Ectodermal cell (in vitro differentiated cells): Measurements from ENCODE around the gene AKT2.

Experiments
- H3K27ac ChIP-seq: 2 replicates; pipeline ENCODE4 v1.7.0; 2013; ENCODE audit warnings: mild to moderate bottlenecking, low read depth, low read length; ENCODE audit not compliant: insufficient read depth, poor library complexity, severe bottlenecking
- H3K27me3 ChIP-seq: 2 replicates; pipeline ENCODE4 v1.7.0; 2013; ENCODE audit warnings: mild to moderate bottlenecking, low read length; ENCODE audit not compliant: insufficient read depth, control insufficient read depth, poor library complexity, severe bottlenecking
- H3K36me3 ChIP-seq: one replicate; pipeline ENCODE4 v1.7.0; 2013; ENCODE audit warnings: low read length; ENCODE audit not compliant: control insufficient read depth, insufficient read depth
- H3K4me1 ChIP-seq: one replicate; pipeline ENCODE4 v1.7.0; 2013; ENCODE audit warnings: low read length; ENCODE audit not compliant: control insufficient read depth, insufficient read depth
- H3K4me3 ChIP-seq: 2 replicates; pipeline ENCODE4 v1.7.0; 2013; ENCODE audit warnings: low read depth, low read length, control low read depth; ENCODE audit not compliant: insufficient read depth
- H3K9me3 ChIP-seq: 2 replicates; pipeline ENCODE4 v1.7.0; 2013; ENCODE audit warnings: mild to moderate bottlenecking, low read length, moderate library complexity; ENCODE audit not compliant: control insufficient read depth
- WGBS, 2 experiments: methylation state at CpG; one replicate each; pipeline ENCODE4 v1.1.7; 2013; ENCODE audit warnings: missing lambda C conversion rate in 2 of 2; 5-methylcytosine and 5-hydroxymethylcytosine counted together

Gene AKT2

DNA sequence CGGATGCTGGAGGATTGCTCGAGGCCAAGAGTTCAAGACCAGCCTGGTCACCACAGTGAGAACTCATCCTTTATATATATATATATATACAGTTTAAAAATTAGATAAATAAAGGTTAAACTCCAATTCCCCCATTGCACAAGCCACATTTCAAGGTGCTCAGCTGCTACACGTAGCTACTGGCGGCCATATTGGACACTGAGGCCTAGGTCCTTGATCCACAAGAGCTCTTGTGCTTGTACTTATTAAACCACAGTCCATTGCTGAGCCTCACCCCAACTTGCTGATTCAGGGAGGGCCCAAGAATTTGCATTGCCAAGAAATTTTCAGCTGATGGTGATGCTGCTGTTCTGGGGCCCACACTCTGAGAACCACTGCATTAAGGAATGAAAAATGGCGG lies 76.5 kb downstream of the AKT2 start:
- no peaks in the 10 kb centered on the region for H3K9me3 ChIP-seq
- H3K27me3 ChIP-seq = no peaks in the 10 kb centered on the region
- H3K4me1 ChIP-seq = no peaks in the 10 kb centered on the region
- H3K4me3 ChIP-seq = no peak overlapping the region
- no peak overlapping the region for H3K27ac ChIP-seq
- H3K36me3 ChIP-seq = peaks cover 3% of the 10 kb centered on the region
- WGBS, 2 experiments = 95 to 97% methylated on average over 4 of the region's 5 CpGs

DNA sequence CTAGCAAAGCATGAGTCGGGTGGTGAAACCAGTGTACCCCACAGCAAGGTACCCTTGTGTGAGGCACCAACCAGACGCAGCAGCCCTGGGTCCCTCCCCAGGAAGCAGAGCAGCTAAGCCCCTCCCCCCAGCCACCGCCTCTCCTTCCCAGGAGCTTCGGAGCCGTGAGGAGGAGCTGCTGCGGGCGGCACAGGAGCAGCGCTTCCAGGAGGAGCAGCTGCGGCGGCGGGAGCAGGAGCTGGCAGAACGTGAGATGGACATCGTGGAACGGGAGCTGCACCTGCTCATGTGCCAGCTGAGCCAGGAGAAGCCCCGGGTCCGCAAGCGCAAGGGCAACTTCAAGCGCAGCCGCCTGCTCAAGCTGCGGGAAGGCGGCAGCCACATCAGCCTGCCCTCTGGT lies 79.4 kb downstream of the AKT2 start:
- Histone ChIP-seq H3K9me3 (no peaks in the 10 kb centered on the region), H3K4me3 (no peak overlapping the region), H3K36me3 (no peaks in the 10 kb centered on the region), H3K4me1 (no peaks in the 10 kb centered on the region), H3K27ac (no peak overlapping the region), H3K27me3 (no peaks in the 10 kb centered on the region)
- 92% methylated on average over 21 of the region's 21 CpGs for WGBS, 2 experiments

DNA sequence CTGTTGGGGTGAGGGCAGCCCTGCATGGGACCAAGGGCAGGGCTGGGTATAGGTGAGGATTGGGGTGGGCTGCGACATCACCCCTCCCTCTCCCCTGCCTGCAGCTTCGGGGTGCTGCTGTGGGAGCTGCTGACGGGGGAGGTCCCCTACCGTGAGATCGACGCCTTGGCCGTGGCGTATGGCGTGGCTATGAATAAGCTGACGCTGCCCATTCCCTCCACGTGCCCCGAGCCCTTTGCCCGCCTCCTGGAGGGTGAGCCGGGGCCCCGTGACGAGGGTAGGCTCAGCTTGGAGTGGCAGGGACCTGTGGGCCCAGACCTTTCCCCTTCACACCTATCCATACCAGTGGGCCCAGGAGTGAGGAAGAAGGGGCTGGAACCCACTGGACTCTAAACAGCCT lies 80.8 kb downstream of the AKT2 start:
- Histone ChIP-seq H3K9me3 (no peaks in the 10 kb centered on the region), H3K36me3 (no peaks in the 10 kb centered on the region), H3K4me1 (no peaks in the 10 kb centered on the region), H3K27ac (no peak overlapping the region), H3K27me3 (no peaks in the 10 kb centered on the region), H3K4me3 (no peak overlapping the region)
- 93 to 97% methylated on average over 16 of the region's 16 CpGs for WGBS, 2 experiments

DNA sequence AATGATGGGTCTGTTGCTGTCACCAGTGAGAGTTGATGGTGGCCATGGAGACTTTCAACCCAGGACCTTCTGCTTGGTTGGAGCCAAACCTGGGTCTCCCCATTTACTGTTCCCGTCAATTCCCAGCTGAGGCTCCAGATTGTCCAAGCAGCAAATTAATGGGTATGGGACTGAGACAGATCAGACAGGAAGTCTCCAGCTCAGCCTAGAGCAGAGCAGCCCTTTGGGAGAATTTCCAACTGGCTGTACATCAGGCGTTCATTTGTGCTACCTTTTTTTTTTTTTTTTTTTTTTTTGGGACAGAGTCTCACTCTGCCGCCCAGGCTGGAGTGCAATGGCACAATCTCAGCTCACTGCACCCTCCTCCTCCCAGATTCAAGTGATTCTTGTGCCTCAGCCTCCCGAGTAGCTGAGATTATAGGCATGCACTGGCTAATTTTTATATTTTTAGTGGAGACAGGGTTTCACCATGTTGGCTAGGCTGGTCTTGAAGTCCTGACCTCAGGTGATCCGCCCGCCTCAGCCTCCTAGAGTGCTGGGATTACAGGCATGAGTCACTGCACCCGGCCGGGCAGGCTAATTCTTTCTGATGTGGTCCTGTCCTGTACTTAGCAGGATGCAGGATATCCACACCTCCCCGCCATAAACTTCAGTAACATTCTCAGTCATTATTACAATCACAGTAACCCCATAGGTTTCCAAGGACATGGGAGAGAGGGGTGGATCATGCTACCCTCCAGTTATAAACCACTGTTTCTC lies 84.6 kb downstream of the AKT2 start:
- H3K27ac ChIP-seq = no peak overlapping the region
- no peaks in the 10 kb centered on the region for H3K4me1 ChIP-seq
- WGBS, 2 experiments = 89 to 93% methylated on average over 9 of the region's 9 CpGs
- no peaks in the 10 kb centered on the region for H3K36me3 ChIP-seq
- H3K4me3 ChIP-seq = no peak overlapping the region
- no peaks in the 10 kb centered on the region for H3K27me3 ChIP-seq
- no peaks in the 10 kb centered on the region for H3K9me3 ChIP-seq

DNA sequence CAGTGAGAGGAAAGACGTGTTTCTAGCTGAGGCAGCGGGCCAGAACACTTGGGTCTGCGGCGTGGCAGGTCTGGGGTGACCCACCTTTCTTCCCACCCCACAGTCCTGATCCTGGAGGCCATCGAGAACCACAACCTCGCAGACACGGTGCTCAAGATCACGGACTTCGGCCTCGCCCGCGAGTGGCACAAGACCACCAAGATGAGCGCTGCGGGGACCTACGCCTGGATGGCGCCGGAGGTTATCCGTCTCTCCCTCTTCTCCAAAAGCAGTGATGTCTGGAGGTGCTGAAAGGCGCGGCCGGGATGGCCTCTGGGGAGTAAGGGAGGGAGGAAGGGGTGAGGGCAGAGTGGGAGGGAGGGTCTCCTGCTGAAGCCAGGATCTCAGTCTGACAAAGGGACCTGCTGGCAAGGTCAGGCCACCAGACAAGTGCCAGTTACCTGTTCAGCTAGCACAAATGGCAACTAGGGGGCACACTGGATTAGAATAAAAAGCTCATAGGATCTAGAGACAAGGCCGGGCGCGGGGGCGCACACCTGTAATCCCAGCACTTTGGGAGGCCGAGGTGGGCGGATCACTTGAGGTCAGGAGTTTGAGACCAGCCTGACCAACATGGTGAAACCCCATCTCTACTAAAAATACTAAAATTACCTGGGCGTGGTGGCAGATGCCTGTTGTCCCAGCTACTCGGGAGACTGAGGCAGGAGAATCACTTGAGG lies 86.7 kb downstream of the AKT2 start:
- no peaks in the 10 kb centered on the region for H3K36me3 ChIP-seq
- H3K4me3 ChIP-seq = no peak overlapping the region
- H3K9me3 ChIP-seq = no peaks in the 10 kb centered on the region
- H3K27ac ChIP-seq = no peak overlapping the region
- H3K27me3 ChIP-seq = no peaks in the 10 kb centered on the region
- 94 to 96% methylated on average over 29 of the region's 29 CpGs for WGBS, 2 experiments
- H3K4me1 ChIP-seq = no peaks in the 10 kb centered on the region

DNA sequence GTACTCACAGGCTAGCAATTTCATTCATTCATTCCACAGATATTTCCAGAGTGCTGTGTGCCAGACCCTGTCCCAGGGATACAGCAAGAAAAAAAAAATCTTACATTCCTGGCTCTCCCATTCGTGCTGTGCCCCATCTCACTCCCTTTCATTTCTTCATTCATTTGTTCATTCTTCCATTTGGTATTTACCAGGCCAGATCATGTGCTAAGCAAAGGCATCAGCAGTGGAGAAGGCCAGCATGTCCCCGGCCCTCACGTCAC lies 91.6 kb downstream of the AKT2 start:
- Histone ChIP-seq H3K4me3 (no peak overlapping the region), H3K27me3 (no peaks in the 10 kb centered on the region), H3K27ac (no peak overlapping the region), H3K36me3 (no peaks in the 10 kb centered on the region), H3K4me1 (peaks cover 5% of the 10 kb centered on the region), H3K9me3 (no peaks in the 10 kb centered on the region)
- WGBS, 2 experiments = 86 to 89% methylated on average over 3 of the region's 3 CpGs

DNA sequence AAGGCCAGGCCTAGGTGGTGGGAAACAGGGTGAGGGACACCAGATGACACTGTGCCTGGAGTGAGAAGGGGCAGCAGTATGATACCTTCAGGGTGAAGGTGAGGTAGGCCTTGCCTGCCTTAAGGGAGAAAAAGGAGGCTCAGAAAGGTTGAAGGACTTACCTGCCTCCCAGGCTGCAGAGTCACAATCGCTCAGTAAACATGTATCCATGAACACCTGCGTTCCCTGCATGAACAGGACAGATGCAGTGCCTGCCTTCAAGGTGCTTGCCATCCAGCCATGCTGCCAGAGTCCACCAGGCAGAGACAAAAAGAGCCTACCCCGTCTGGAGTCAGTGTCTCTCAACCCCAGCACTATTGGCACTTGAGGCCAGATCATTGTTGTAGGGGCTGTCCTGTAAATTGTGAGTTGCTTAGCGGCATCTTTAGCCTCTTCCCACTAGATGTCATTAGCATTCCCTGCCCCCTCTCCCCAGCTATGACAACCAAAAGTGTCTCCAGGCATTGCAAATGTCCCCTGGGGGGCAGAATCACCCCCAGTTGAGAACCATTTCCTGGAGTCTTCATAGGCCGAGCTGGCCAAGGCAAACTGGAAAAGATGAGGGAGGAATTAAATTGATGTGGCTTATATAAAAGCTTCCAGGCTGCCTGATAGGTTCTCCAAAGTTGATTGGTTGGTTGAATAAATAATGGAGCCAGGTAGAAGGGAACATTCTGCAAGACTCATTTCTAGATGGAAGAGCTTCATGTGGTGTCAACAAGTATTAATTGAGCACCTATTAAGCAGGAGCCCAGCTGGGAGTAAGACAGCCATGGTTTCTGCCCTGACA lies 92.2 kb downstream of the AKT2 start:
- H3K9me3 ChIP-seq = no peaks in the 10 kb centered on the region
- H3K36me3 ChIP-seq = no peaks in the 10 kb centered on the region
- H3K4me1 ChIP-seq = peaks cover 5% of the 10 kb centered on the region
- H3K4me3 ChIP-seq = no peak overlapping the region
- H3K27me3 ChIP-seq = no peaks in the 10 kb centered on the region
- no peak overlapping the region for H3K27ac ChIP-seq
- WGBS, 2 experiments = 67 to 78% methylated on average over 5 of the region's 5 CpGs

DNA sequence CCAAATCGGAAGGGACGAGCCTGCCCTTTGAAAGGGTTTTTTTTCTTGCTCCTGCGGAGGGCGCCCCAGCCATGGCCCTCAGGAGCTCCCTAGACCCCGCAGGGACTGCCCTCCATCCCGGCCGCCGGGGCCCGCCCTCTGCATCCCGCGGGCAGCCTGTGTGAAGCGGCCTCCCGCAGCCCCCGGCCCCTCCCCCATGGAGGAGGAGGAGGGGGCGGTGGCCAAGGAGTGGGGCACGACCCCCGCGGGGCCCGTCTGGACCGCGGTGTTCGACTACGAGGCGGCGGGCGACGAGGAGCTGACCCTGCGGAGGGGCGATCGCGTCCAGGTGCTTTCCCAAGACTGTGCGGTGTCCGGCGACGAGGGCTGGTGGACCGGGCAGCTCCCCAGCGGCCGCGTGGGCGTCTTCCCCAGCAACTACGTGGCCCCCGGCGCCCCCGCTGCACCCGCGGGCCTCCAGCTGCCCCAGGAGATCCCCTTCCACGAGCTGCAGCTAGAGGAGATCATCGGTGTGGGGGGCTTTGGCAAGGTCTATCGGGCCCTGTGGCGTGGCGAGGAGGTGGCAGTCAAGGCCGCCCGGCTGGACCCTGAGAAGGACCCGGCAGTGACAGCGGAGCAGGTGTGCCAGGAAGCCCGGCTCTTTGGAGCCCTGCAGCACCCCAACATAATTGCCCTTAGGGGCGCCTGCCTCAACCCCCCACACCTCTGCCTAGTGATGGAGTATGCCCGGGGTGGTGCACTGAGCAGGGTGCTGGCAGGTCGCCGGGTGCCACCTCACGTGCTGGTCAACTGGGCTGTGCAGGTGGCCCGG lies 93.1 kb downstream of the AKT2 start:
- Histone ChIP-seq H3K9me3 (no peaks in the 10 kb centered on the region), H3K4me3 (peak overlapping the region; percentile 98), H3K4me1 (peaks cover 5% of the 10 kb centered on the region), H3K36me3 (no peaks in the 10 kb centered on the region), H3K27ac (no peak overlapping the region), H3K27me3 (no peaks in the 10 kb centered on the region)
- WGBS, 2 experiments = 23% methylated on average over 62 of the region's 62 CpGs

DNA sequence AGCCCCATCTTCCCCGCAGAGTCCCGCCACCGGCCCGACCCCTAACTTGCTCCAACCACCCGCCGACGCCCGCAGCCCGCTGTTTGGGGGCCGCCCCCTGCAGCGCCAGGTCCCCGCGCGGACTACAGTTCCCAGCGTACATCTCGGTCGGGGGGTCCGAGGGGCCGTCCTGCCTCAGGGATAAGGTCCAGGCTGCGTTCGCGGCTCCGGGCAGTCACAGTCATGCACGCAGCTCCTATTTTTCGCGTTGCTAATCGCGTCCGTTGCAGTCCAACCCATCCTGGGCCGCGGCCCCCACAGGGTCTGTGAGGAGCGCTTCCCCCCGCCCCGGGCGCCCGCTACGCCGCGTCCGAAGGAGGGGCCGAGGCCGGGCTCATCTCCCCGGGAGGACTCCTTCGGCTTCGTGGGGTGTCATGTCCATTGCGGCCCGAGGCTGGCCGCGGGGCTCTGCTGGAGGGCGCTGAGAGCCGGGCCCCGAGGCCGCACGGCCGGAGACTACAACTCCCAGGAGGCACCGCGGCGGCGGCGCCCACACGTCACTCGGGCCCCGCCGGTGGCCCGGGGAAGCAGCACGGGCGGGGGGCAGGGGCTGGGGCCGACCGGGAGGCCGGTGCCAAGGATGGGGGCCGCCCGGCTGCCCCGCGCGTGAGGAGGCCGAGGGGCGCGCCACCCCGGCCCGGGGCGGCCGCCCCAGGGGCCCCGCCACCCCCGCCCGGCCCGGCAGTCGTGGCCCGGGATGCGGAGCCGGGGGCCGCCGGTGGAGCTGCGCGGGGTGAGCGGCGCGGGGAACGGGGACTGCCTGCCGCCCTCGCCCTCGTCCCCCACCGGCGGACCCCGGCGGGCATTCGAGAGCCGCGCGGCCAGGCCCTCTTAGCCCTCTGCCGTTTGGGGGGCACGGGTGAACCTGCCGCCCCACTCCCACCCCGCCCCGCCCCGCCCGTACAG lies 94.0 kb downstream of the AKT2 start, which contains the start of gene MAP3K10:
TSS of gene MAP3K10 (plus strand) at position 536 of the 945 bp plus-strand sequence. CDS start 606 bp downstream, outside the sequence.
- Histone ChIP-seq H3K27ac (no peak within 1 kb of the TSS), H3K4me1 (peaks cover 5% of the 10 kb centered on the region), H3K36me3 (no peaks in the 10 kb centered on the region), H3K4me3 (peak within 1 kb of the TSS; percentile 98), H3K27me3 (no peaks in the 10 kb centered on the region), H3K9me3 (no peaks in the 10 kb centered on the region)
- WGBS, 2 experiments = 0% methylated on average over 116 of the region's 116 CpGs
